ENCODE data around the gene B4GAT1.
A peak's percentile ranks its signal among the peaks of the same experiment; 100 is the strongest.
"Not testable (repeated sequence)": the region's sequence is repeated elsewhere in the genome, so short reads cannot be mapped to it uniquely, and the experiment has no call there.

B4GAT1 gene

GRCh38 chr11:66363187-66363601 is 15.8 kb upstream of the B4GAT1 start:
- DNase-seq (ENCODE audit: low read depth in 2 of 2) = no peak

- DNase-seq (ENCODE audit: low read depth in 2 of 2) = no peak
Observed at GRCh38 chr11:66362481-66363147, 15.2 kb upstream of the B4GAT1 start.

GRCh38 chr11:66361502-66361941 is 14.1 kb upstream of the B4GAT1 start:
- no peak for DNase-seq (ENCODE audit: low read depth in 2 of 2)

GRCh38 chr11:66360406-66361073 is 13.1 kb upstream of the B4GAT1 start:
- no peak for DNase-seq (ENCODE audit: low read depth in 2 of 2)

GRCh38 chr11:66359662-66360087 is 12.2 kb upstream of the B4GAT1 start:
- DNase-seq (ENCODE audit: low read depth in 2 of 2) = no peak

GRCh38 chr11:66350560-66351235 is 3.3 kb upstream of the B4GAT1 start:
- DNase-seq (ENCODE audit: low read depth in 2 of 2) = not testable (repeated sequence)

- DNase-seq (ENCODE audit: low read depth in 2 of 2) = no peak
Observed at GRCh38 chr11:66349084-66349386, 1.6 kb upstream of the B4GAT1 start.

GRCh38 chr11:66346476-66347424 is 679 bp downstream of the B4GAT1 start:
- no peak for DNase-seq (ENCODE audit: low read depth in 2 of 2)

- DNase-seq (ENCODE audit: low read depth in 2 of 2) = no peak
Observed at GRCh38 chr11:66345316-66345649, 2.1 kb downstream of the B4GAT1 start.

GRCh38 chr11:66344550-66345315 is 2.7 kb downstream of the B4GAT1 start, which contains the start of gene BRMS1:
TSS of gene BRMS1 (minus strand) at chr11:66345104. CDS start at chr11:66342234, 2,870 bp downstream.
- peak; percentile 93 to 96 for DNase-seq (ENCODE audit: low read depth in 2 of 2)

GRCh38 chr11:66343176-66343575 is 4.3 kb downstream of the B4GAT1 start:
- DNase-seq (ENCODE audit: low read depth in 2 of 2) = no peak

GRCh38 chr11:66341502-66342126 is 5.8 kb downstream of the B4GAT1 start:
- DNase-seq (ENCODE audit: low read depth in 2 of 2) = no peak

GRCh38 chr11:66340596-66341501 is 6.6 kb downstream of the B4GAT1 start:
- DNase-seq (ENCODE audit: low read depth in 2 of 2) = no peak

- no peak for DNase-seq (ENCODE audit: low read depth in 2 of 2)
Observed at GRCh38 chr11:66339686-66340483, 7.5 kb downstream of the B4GAT1 start.

- no peak for DNase-seq (ENCODE audit: low read depth in 2 of 2)
Observed at GRCh38 chr11:66339162-66339675, 8.2 kb downstream of the B4GAT1 start.

- no peak for DNase-seq (ENCODE audit: low read depth in 2 of 2)
Observed at GRCh38 chr11:66338276-66339161, 8.9 kb downstream of the B4GAT1 start.

- no peak for DNase-seq (ENCODE audit: low read depth in 2 of 2)
Observed at GRCh38 chr11:66337103-66337899, 10.1 kb downstream of the B4GAT1 start.

Data from stimulated activated CD4-positive, alpha-beta T cell treated with anti-CD3 and anti-CD28 coated beads, Interleukin-15, amount 100 ng/mL, for 48 hours (primary cell).